Renal pelvis (tissue), 4 donors: ENCODE data around the gene ACY1. TPM values are rescaled to one million over a fixed set of nuclear protein-coding genes. Genes with fewer than 3 reads are reported as not detected.
"Not testable (repeated sequence)": the region's sequence is repeated elsewhere in the genome, so short reads cannot be mapped to it uniquely, and the experiment has no call there.

Source experiments
- DNase-seq: peaks from one replicate; pipeline ENCODE4 v3.0.0-alpha.2; 2013
- polyA plus RNA-seq, 3 donors: library from polyadenylated mRNA; unstranded; fragments of 120-200 nt; gene quantifications; one replicate each; pipeline ENCODE4 v1.2.1, GENCODE V29; 2013; ENCODE audit not compliant: insufficient read length in 3 of 3

The ACY1 gene
- polyA plus RNA-seq, 3 donors: 120 to 128 (median 127) TPM

- peak; percentile 69 for DNase-seq
Measured at GRCh38 chr3:51975852-51976549, 7.3 kb upstream of the ACY1 start.

GRCh38 chr3:51977446-51978142 lies 5.7 kb upstream of the ACY1 start:
- DNase-seq: no peak

GRCh38 chr3:51978143-51978502 lies 5.2 kb upstream of the ACY1 start:
- no peak for DNase-seq

- no peak for DNase-seq
Measured at GRCh38 chr3:51980253-51980652, 3.1 kb upstream of the ACY1 start.

GRCh38 chr3:51982352-51982837 lies 940 bp upstream of the ACY1 start:
- no peak for DNase-seq

GRCh38 chr3:51983578-51984268 lies 388 bp downstream of the ACY1 start:
- no peak for DNase-seq

GRCh38 chr3:51984269-51984647 lies 923 bp downstream of the ACY1 start:
- DNase-seq: no peak

- DNase-seq: no peak
Measured at GRCh38 chr3:51985063-51985462, 1.7 kb downstream of the ACY1 start.

- DNase-seq: no peak
Measured at GRCh38 chr3:51986010-51986947, 2.9 kb downstream of the ACY1 start.

GRCh38 chr3:51987568-51987967 lies 4.2 kb downstream of the ACY1 start:
- DNase-seq: no peak

GRCh38 chr3:51988286-51989146 lies 5.2 kb downstream of the ACY1 start:
- no peak for DNase-seq

GRCh38 chr3:51990501-51990971 lies 7.2 kb downstream of the ACY1 start:
- DNase-seq: not testable (repeated sequence)

GRCh38 chr3:51992017-51992682 lies 8.8 kb downstream of the ACY1 start:
- no peak for DNase-seq

- not testable (repeated sequence) for DNase-seq
Measured at GRCh38 chr3:51993657-51994056, 10.3 kb downstream of the ACY1 start.

- no peak for DNase-seq
Measured at GRCh38 chr3:51994530-51994929, 11.2 kb downstream of the ACY1 start.

GRCh38 chr3:51995346-51996163 lies 12.2 kb downstream of the ACY1 start, which contains the start of gene RPL29:
TSS of gene RPL29 (minus strand) at chr3:51995895. CDS start at chr3:51995461, 434 bp downstream.
- DNase-seq: peak; percentile 95

- no peak for DNase-seq
Measured at GRCh38 chr3:51997172-51997571, 13.8 kb downstream of the ACY1 start.

GRCh38 chr3:51997935-51998596 lies 14.7 kb downstream of the ACY1 start:
- no peak for DNase-seq
